Neural progenitor cell (in vitro differentiated cells): ENCODE measurements around the gene EAF1.

Experiments used
- EZH2 ChIP-seq: fragments of 200-600 bp; sonication (generic); IDR thresholded peaks from 2 replicates; pipeline ENCODE4 v1.6.1; 2017; ENCODE audit warnings: antibody characterized with exemption, mild to moderate bottlenecking, moderate library complexity
- EZH2phosphoT487 ChIP-seq: fragments of 200-600 bp; sonication (generic); IDR thresholded peaks from 2 replicates; pipeline ENCODE4 v1.6.1; 2017; ENCODE audit warnings: antibody characterized with exemption
- TF ChIP-seq, protein P1 (sequence below): fragments of 200-600 bp; sonication (generic); IDR thresholded peaks from 2 replicates; pipeline ENCODE4 v1.5.1; 2017; ENCODE audit warnings: antibody characterized with exemption, mild to moderate bottlenecking

DNA sequence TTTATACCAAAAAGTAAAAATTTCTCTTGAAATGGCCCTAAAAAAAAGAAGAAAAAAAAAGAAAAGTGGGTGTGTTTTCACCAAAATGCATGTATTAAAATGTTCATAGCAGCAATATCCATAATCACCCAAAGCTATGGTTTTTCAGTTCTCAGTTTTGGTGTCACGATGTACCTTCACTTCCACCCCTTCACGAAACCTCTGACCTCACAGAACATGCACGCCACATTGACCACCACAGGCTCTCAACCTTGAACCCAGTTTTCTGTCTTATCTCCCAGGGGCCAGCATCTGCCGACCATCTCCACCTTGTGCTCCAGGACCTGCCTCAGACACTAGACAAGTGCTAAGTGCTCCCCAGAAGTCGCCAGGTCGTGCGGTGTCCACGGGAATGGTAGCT is 63.7 kb downstream of the EAF1 start:
- TF ChIP-seq, protein P1, sequence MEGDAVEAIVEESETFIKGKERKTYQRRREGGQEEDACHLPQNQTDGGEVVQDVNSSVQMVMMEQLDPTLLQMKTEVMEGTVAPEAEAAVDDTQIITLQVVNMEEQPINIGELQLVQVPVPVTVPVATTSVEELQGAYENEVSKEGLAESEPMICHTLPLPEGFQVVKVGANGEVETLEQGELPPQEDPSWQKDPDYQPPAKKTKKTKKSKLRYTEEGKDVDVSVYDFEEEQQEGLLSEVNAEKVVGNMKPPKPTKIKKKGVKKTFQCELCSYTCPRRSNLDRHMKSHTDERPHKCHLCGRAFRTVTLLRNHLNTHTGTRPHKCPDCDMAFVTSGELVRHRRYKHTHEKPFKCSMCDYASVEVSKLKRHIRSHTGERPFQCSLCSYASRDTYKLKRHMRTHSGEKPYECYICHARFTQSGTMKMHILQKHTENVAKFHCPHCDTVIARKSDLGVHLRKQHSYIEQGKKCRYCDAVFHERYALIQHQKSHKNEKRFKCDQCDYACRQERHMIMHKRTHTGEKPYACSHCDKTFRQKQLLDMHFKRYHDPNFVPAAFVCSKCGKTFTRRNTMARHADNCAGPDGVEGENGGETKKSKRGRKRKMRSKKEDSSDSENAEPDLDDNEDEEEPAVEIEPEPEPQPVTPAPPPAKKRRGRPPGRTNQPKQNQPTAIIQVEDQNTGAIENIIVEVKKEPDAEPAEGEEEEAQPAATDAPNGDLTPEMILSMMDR = no peak
- TF ChIP-seq EZH2 (no peak), EZH2phosphoT487 (no peak)
